ENCODE data around the gene FBXL4. TPM values are rescaled to one million over a fixed set of nuclear protein-coding genes. Genes with fewer than 3 reads are reported as not detected.
"Not testable (repeated sequence)": the region's sequence is repeated elsewhere in the genome, so short reads cannot be mapped to it uniquely, and the experiment has no call there.

Gene FBXL4
- total RNA-seq, 1 donor from 2014 or later: 25.2 TPM

GRCh38 chr6:98945311-98946115 is 2.2 kb downstream of the FBXL4 start:
- no peak for DNase-seq (ENCODE audit: low spot score)

GRCh38 chr6:98944598-98945081 is 3.1 kb downstream of the FBXL4 start:
- DNase-seq (ENCODE audit: low spot score): no peak

GRCh38 chr6:98944168-98944567 is 3.6 kb downstream of the FBXL4 start:
- no peak for DNase-seq (ENCODE audit: low spot score)

- DNase-seq (ENCODE audit: low spot score): no peak
These were observed 5.4 kb downstream of the FBXL4 start for GRCh38 chr6:98942263-98942803.

- no peak for DNase-seq (ENCODE audit: low spot score)
These were observed 6.4 kb downstream of the FBXL4 start for GRCh38 chr6:98941319-98941718.

- no peak for DNase-seq (ENCODE audit: low spot score)
These were observed 10.4 kb downstream of the FBXL4 start for GRCh38 chr6:98937351-98937750.

GRCh38 chr6:98932381-98932780 is 15.4 kb downstream of the FBXL4 start:
- DNase-seq (ENCODE audit: low spot score): no peak

- DNase-seq (ENCODE audit: low spot score): no peak
These were observed 16.1 kb downstream of the FBXL4 start for GRCh38 chr6:98931696-98932095.

- no peak for DNase-seq (ENCODE audit: low spot score)
These were observed 18.2 kb downstream of the FBXL4 start for GRCh38 chr6:98929498-98930060.

- no peak for DNase-seq (ENCODE audit: low spot score)
These were observed 19.1 kb downstream of the FBXL4 start for GRCh38 chr6:98928688-98929087.

- peak; percentile 33 for DNase-seq (ENCODE audit: low spot score)
These were observed 20.2 kb downstream of the FBXL4 start for GRCh38 chr6:98927534-98927933.

- DNase-seq (ENCODE audit: low spot score): no peak
These were observed 21.9 kb downstream of the FBXL4 start for GRCh38 chr6:98925831-98926230.

- peak; percentile 29 for DNase-seq (ENCODE audit: low spot score)
These were observed 23.1 kb downstream of the FBXL4 start for GRCh38 chr6:98924647-98925046.

- no peak for DNase-seq (ENCODE audit: low spot score)
These were observed 26.8 kb downstream of the FBXL4 start for GRCh38 chr6:98920904-98921431.

GRCh38 chr6:98910946-98911345 is 36.8 kb downstream of the FBXL4 start:
- not testable (repeated sequence) for DNase-seq (ENCODE audit: low spot score)

GRCh38 chr6:98909236-98909635 is 38.5 kb downstream of the FBXL4 start:
- no peak for DNase-seq (ENCODE audit: low spot score)

- not testable (repeated sequence) for DNase-seq (ENCODE audit: low spot score)
These were observed 41.4 kb downstream of the FBXL4 start for GRCh38 chr6:98906342-98906741.

GRCh38 chr6:98905759-98906158 is 42.0 kb downstream of the FBXL4 start:
- DNase-seq (ENCODE audit: low spot score): no peak

GRCh38 chr6:98904096-98904495 is 43.6 kb downstream of the FBXL4 start:
- DNase-seq (ENCODE audit: low spot score): no peak

GRCh38 chr6:98900706-98901105 is 47.0 kb downstream of the FBXL4 start:
- DNase-seq (ENCODE audit: low spot score): no peak

- no peak for DNase-seq (ENCODE audit: low spot score)
These were observed 52.9 kb downstream of the FBXL4 start for GRCh38 chr6:98894810-98895209.

GRCh38 chr6:98887650-98888049 is 60.1 kb downstream of the FBXL4 start:
- no peak for DNase-seq (ENCODE audit: low spot score)

- DNase-seq (ENCODE audit: low spot score): no peak
These were observed 62.4 kb downstream of the FBXL4 start for GRCh38 chr6:98885330-98885729.
